ENCODE data around the gene COLEC12.

Gene COLEC12

GRCh38 chr18:500632-501405, at the start of gene COLEC12:
TSS of gene COLEC12 (minus strand) at chr18:500701. CDS start at chr18:500514, 187 bp downstream.
- no peak for DNase-seq (ENCODE audit: low read depth, low spot score)

- DNase-seq (ENCODE audit: low read depth, low spot score) = no peak
Observed at GRCh38 chr18:549967-550366, 49.5 kb upstream of the COLEC12 start.

GRCh38 chr18:543447-544078, 43.1 kb upstream of the COLEC12 start:
- DNase-seq (ENCODE audit: low read depth, low spot score) = no peak

- no peak for DNase-seq (ENCODE audit: low read depth, low spot score)
Observed at GRCh38 chr18:533995-534601, 33.6 kb upstream of the COLEC12 start.

GRCh38 chr18:532632-533031, 32.1 kb upstream of the COLEC12 start:
- no peak for DNase-seq (ENCODE audit: low read depth, low spot score)

- no peak for DNase-seq (ENCODE audit: low read depth, low spot score)
Observed at GRCh38 chr18:532018-532417, 31.5 kb upstream of the COLEC12 start.

GRCh38 chr18:527146-527545, 26.6 kb upstream of the COLEC12 start:
- no peak for DNase-seq (ENCODE audit: low read depth, low spot score)

GRCh38 chr18:526681-527080, 26.2 kb upstream of the COLEC12 start:
- no peak for DNase-seq (ENCODE audit: low read depth, low spot score)

- DNase-seq (ENCODE audit: low read depth, low spot score) = no peak
Observed at GRCh38 chr18:525036-525797, 24.7 kb upstream of the COLEC12 start.

- no peak for DNase-seq (ENCODE audit: low read depth, low spot score)
Observed at GRCh38 chr18:524466-524865, 24.0 kb upstream of the COLEC12 start.

- no peak for DNase-seq (ENCODE audit: low read depth, low spot score)
Observed at GRCh38 chr18:523561-523960, 23.1 kb upstream of the COLEC12 start.

- no peak for DNase-seq (ENCODE audit: low read depth, low spot score)
Observed at GRCh38 chr18:519019-519879, 18.7 kb upstream of the COLEC12 start.

- no peak for DNase-seq (ENCODE audit: low read depth, low spot score)
Observed at GRCh38 chr18:518081-518480, 17.6 kb upstream of the COLEC12 start.

GRCh38 chr18:515838-516237, 15.3 kb upstream of the COLEC12 start:
- DNase-seq (ENCODE audit: low read depth, low spot score) = no peak

- no peak for DNase-seq (ENCODE audit: low read depth, low spot score)
Observed at GRCh38 chr18:515156-515815, 14.8 kb upstream of the COLEC12 start.

- DNase-seq (ENCODE audit: low read depth, low spot score) = no peak
Observed at GRCh38 chr18:513826-514530, 13.5 kb upstream of the COLEC12 start.

- DNase-seq (ENCODE audit: low read depth, low spot score) = no peak
Observed at GRCh38 chr18:512957-513356, 12.5 kb upstream of the COLEC12 start.

- no peak for DNase-seq (ENCODE audit: low read depth, low spot score)
Observed at GRCh38 chr18:508835-509234, 8.3 kb upstream of the COLEC12 start.

- DNase-seq (ENCODE audit: low read depth, low spot score) = no peak
Observed at GRCh38 chr18:507636-508035, 7.1 kb upstream of the COLEC12 start.

GRCh38 chr18:506801-507200, 6.3 kb upstream of the COLEC12 start:
- no peak for DNase-seq (ENCODE audit: low read depth, low spot score)
